ENCODE results near the gene ARFRP1. TPM values are rescaled to one million over a fixed set of nuclear protein-coding genes. Genes with fewer than 3 reads are reported as not detected.
"Not testable (repeated sequence)": the region's sequence is repeated elsewhere in the genome, so short reads cannot be mapped to it uniquely, and the experiment has no call there.

Gene ARFRP1
- total and polyA plus RNA-seq, 5 donors = 38.7 to 49.7 (median 42.1) TPM

- 90% methylated on average over 22 of the region's 22 CpGs for WGBS
- Histone ChIP-seq H3K27ac (ENCODE audit: low read length) (no peak overlapping the region), H3K4me3 (ENCODE audit: low read length) (no peak overlapping the region), H3K9me3 (ENCODE audit: control insufficient read depth, low read length) (no peaks in the 10 kb centered on the region), H3K4me1 (ENCODE audit: control insufficient read depth, insufficient read depth, low read length) (peaks cover 2% of the 10 kb centered on the region), H3K27me3 (ENCODE audit: control insufficient read depth, insufficient read depth) (no peaks in the 10 kb centered on the region)
- ATAC-seq = no peak
- intact Hi-C loops (cut with DNase I) = no loop called here
- peak in 1 of 3 donors; percentile 41 for DNase-seq
Measured at GRCh38 chr20:63664143-63664851, 43.5 kb downstream of the ARFRP1 start.

DNA sequence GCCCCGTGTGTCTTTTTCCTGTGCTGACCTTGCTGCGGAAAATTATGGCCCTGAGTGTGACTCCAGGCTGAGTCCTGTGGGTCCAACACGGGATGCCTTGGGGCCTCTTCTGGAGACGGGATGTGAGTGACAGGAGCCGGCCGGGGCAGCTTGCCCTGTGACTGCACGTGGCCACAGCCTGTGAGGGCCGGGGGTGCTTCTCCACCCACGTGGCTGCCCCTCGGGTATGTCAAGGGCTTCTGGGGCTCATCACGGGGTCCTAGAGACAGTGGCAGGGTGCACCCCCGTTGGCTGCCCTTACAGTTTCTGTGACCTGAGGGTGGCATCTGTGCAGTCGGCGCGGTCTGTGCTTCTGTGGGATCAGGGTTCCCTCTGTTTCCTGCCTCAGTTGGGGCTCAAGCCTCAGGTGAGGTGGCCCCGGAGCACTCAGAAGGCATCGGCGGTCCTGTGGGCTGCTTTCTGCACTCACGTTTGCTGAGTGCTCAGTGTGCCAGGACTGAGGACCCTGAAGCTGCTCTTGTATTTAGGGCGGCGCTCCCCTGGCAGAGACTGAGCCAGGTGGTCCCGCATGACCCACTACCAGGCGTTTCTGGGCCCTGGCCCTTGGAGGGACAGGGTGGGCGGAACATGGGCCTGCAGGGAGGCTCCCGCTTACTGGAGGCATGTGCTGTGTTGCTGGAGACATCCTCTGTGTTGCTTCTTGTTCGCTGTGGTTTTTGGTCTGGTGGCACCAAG is 44.3 kb downstream of the ARFRP1 start:
- 91% methylated on average over 26 of the region's 26 CpGs for WGBS
- DNase-seq (no peak), ATAC-seq (no peak)
- H3K4me3 ChIP-seq (ENCODE audit: low read length) = no peak overlapping the region
- no peaks in the 10 kb centered on the region for H3K27me3 ChIP-seq (ENCODE audit: control insufficient read depth, insufficient read depth)
- H3K4me1 ChIP-seq (ENCODE audit: control insufficient read depth, insufficient read depth, low read length) = peaks cover 6% of the 10 kb centered on the region
- no peak overlapping the region for H3K27ac ChIP-seq (ENCODE audit: low read length)
- intact Hi-C loops (cut with DNase I) = no loop called here
- no peaks in the 10 kb centered on the region for H3K9me3 ChIP-seq (ENCODE audit: control insufficient read depth, low read length)

DNA sequence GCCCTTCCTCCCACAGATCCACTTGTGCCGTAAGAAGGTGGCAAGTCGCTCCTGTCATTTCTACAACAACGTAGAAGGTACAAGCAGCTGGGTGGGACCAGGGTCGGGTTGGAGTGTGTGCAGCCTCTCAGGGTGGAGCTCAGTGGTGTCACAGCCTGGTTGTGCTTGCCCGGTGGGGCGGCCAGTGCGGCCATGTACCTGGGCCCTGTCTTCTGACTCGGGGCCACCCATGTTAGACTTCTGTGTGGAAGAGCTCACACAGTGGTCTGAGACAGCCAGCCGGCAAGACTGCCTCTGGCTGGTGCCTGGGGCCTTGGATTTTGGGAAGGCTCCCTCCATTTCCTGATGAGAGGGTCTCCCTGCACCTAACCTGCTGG is 45.0 kb downstream of the ARFRP1 start:
- ATAC-seq (no peak), DNase-seq (peak in 1 of 3 donors; percentile 31)
- Histone ChIP-seq H3K9me3 (ENCODE audit: control insufficient read depth, low read length) (no peaks in the 10 kb centered on the region), H3K27me3 (ENCODE audit: control insufficient read depth, insufficient read depth) (no peaks in the 10 kb centered on the region), H3K27ac (ENCODE audit: low read length) (no peak overlapping the region), H3K4me1 (ENCODE audit: control insufficient read depth, insufficient read depth, low read length) (peaks cover 6% of the 10 kb centered on the region), H3K4me3 (ENCODE audit: low read length) (no peak overlapping the region)
- 93% methylated on average over 9 of the region's 9 CpGs for WGBS
- intact Hi-C loops (cut with DNase I) = no loop called here

DNA sequence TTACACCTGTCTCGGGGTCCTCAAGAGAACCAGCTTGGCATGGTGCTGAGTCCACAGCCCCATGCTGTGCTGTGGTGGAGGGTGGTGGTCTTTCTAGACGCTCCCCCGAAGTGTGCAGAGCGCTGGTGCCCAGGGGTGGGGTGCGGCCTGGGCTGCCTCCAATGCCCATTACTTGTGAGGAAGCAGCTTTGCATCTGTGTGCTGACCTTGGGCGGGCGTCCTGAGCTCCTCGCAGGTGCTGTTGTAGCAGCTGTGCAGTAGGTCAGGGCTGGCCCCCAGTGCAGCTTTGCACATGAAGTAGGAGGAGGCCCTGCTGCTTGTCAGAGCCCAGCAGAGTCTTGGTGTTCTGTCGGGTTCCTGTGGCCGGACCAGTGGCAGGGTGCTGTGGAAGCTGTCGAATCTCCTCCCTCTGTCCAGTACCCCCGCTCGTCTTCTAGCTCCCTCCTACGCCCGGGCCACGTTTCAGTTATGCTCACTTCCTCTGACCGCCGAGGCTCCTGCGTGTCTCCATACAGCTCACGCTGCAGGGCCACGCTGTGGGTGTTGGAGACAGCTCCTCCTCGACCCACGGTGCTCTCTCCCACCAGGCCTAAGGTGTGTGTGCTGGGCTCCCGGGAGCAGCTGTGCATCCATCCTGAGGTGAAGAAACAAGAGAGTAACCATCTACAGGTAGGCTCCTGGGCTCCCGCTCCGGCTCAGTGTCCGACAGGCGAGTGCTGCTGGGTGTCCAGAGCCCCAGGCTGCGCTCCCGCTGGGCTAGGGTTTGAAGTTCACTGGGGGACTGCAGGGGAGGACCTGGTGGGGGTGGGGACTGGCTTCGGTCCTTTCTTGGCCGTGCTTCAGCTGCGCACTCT is 45.6 kb downstream of the ARFRP1 start:
- H3K4me1 ChIP-seq (ENCODE audit: control insufficient read depth, insufficient read depth, low read length) = peaks cover 6% of the 10 kb centered on the region
- 93% methylated on average over 33 of the region's 33 CpGs for WGBS
- no peaks in the 10 kb centered on the region for H3K27me3 ChIP-seq (ENCODE audit: control insufficient read depth, insufficient read depth)
- H3K9me3 ChIP-seq (ENCODE audit: control insufficient read depth, low read length) = no peaks in the 10 kb centered on the region
- DNase-seq = peak in 1 of 3 donors; percentile 49
- no peak overlapping the region for H3K4me3 ChIP-seq (ENCODE audit: low read length)
- intact Hi-C loops (cut with DNase I) = no loop called here
- H3K27ac ChIP-seq (ENCODE audit: low read length) = no peak overlapping the region
- ATAC-seq = no peak

DNA sequence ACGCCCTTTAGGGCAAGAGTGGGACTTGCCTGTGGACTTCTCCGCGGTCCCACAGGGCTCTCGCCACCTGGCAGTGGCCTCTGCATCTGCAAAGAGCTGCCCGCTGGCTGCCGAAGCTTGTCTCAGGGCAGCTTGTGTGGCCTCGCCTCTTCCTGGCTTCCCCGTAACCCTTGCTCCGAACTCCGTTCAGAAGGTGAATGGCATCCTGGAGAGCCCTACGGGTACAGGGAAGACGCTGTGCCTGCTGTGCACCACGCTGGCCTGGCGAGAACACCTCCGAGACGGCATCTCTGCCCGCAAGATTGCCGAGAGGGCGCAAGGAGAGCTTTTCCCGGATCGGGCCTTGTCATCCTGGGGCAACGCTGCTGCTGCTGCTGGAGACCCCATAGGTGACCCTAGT is 46.7 kb downstream of the ARFRP1 start:
- 95% methylated on average over 22 of the region's 22 CpGs for WGBS
- DNase-seq = peak in 1 of 3 donors; percentile 45
- no peak for ATAC-seq
- H3K27ac ChIP-seq (ENCODE audit: low read length) = no peak overlapping the region
- H3K27me3 ChIP-seq (ENCODE audit: control insufficient read depth, insufficient read depth) = no peaks in the 10 kb centered on the region
- H3K4me3 ChIP-seq (ENCODE audit: low read length) = no peak overlapping the region
- intact Hi-C loops (cut with DNase I) = no loop called here
- no peaks in the 10 kb centered on the region for H3K9me3 ChIP-seq (ENCODE audit: control insufficient read depth, low read length)
- H3K4me1 ChIP-seq (ENCODE audit: control insufficient read depth, insufficient read depth, low read length) = peaks cover 6% of the 10 kb centered on the region

- intact Hi-C loops (cut with DNase I) = no loop called here
- Histone ChIP-seq H3K27ac (ENCODE audit: low read length) (no peak overlapping the region), H3K4me3 (ENCODE audit: low read length) (no peak overlapping the region), H3K27me3 (ENCODE audit: control insufficient read depth, insufficient read depth) (no peaks in the 10 kb centered on the region), H3K9me3 (ENCODE audit: control insufficient read depth, low read length) (no peaks in the 10 kb centered on the region), H3K4me1 (ENCODE audit: control insufficient read depth, insufficient read depth, low read length) (peaks cover 6% of the 10 kb centered on the region)
- no peak for ATAC-seq
- 83% methylated on average over 8 of the region's 8 CpGs for WGBS
- DNase-seq = no peak
Measured at GRCh38 chr20:63660622-63661021, 47.2 kb downstream of the ARFRP1 start.

GRCh38 chr20:63660174-63660573 is 47.6 kb downstream of the ARFRP1 start:
- intact Hi-C loops (cut with DNase I); H3K27me3 ChIP-seq (ENCODE audit: control insufficient read depth, insufficient read depth); H3K9me3 ChIP-seq (ENCODE audit: control insufficient read depth, low read length); DNase-seq; H3K4me1 ChIP-seq (ENCODE audit: control insufficient read depth, insufficient read depth, low read length); ATAC-seq; H3K27ac ChIP-seq (ENCODE audit: low read length); H3K4me3 ChIP-seq (ENCODE audit: low read length): not testable (repeated sequence)
- 86% methylated on average over 10 of the region's 10 CpGs for WGBS

DNA sequence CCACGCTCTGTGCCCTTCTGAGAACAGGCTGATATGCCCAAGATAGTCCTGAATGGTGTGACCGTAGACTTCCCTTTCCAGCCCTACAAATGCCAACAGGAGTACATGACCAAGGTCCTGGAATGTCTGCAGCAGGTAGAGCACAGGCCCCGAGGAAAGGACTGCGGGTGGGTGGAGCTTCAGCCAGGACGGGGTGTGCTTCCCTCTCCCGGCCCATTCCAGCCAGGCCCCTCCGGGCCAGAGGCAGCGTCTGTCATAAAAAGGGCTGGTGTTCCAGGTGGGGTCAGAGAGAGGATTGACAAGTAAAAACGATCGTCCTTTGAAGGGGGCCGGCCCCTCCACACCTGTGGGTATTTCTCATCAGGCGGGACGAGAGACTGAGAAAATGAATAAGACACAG is 48.4 kb downstream of the ARFRP1 start:
- peak overlapping the region; percentile 14 for H3K27ac ChIP-seq (ENCODE audit: low read length)
- WGBS = 65% methylated on average over 13 of the region's 13 CpGs
- no peaks in the 10 kb centered on the region for H3K9me3 ChIP-seq (ENCODE audit: control insufficient read depth, low read length)
- H3K4me3 ChIP-seq (ENCODE audit: low read length) = peak overlapping the region; percentile 80
- ATAC-seq = no peak
- intact Hi-C loops (cut with DNase I) = loop anchor here in 1 of 4 donors (10.0 kb wide), 1 partner anchor 315 kb away; the partner anchor contains the start of gene SAMD10
- H3K27me3 ChIP-seq (ENCODE audit: control insufficient read depth, insufficient read depth) = no peaks in the 10 kb centered on the region
- peaks cover 6% of the 10 kb centered on the region for H3K4me1 ChIP-seq (ENCODE audit: control insufficient read depth, insufficient read depth, low read length)
- peak in 1 of 3 donors; percentile 53 for DNase-seq

DNA sequence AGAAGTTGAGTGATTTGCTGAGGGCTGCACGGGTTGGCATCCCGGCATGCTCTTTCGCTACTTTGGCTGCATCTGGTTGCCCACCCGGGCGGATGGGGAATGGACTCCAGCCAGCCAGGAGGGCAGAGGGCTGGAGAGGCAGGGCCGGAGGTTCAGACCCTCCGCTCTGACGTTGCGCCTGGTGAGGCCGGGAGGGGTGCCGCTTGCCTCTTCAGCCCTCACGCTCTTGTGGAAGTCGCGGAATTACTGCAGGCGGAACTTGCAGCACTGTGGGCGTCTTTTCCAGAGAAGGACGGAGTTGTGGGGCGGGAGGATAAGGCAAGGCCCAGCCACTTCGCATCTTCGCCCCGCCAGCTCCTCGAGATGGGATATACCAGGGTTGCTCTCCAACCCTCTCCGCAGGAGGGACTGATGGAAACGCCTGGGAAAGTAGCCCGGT is 49.0 kb downstream of the ARFRP1 start:
- H3K4me1 ChIP-seq (ENCODE audit: control insufficient read depth, insufficient read depth, low read length) = peaks cover 6% of the 10 kb centered on the region
- WGBS = 1% methylated on average over 25 of the region's 25 CpGs
- DNase-seq = peak in 2 of 3 donors; percentile 58 to 81
- H3K9me3 ChIP-seq (ENCODE audit: control insufficient read depth, low read length) = no peaks in the 10 kb centered on the region
- H3K4me3 ChIP-seq (ENCODE audit: low read length) = peak overlapping the region; percentile 80
- peak; percentile 42 to 51 for ATAC-seq
- H3K27ac ChIP-seq (ENCODE audit: low read length) = peak overlapping the region; percentile 76
- no peaks in the 10 kb centered on the region for H3K27me3 ChIP-seq (ENCODE audit: control insufficient read depth, insufficient read depth)
- intact Hi-C loops (cut with DNase I) = loop anchor here in 1 of 4 donors (10.0 kb wide), 1 partner anchor 316 kb away; the partner anchor contains the start of gene SAMD10

DNA sequence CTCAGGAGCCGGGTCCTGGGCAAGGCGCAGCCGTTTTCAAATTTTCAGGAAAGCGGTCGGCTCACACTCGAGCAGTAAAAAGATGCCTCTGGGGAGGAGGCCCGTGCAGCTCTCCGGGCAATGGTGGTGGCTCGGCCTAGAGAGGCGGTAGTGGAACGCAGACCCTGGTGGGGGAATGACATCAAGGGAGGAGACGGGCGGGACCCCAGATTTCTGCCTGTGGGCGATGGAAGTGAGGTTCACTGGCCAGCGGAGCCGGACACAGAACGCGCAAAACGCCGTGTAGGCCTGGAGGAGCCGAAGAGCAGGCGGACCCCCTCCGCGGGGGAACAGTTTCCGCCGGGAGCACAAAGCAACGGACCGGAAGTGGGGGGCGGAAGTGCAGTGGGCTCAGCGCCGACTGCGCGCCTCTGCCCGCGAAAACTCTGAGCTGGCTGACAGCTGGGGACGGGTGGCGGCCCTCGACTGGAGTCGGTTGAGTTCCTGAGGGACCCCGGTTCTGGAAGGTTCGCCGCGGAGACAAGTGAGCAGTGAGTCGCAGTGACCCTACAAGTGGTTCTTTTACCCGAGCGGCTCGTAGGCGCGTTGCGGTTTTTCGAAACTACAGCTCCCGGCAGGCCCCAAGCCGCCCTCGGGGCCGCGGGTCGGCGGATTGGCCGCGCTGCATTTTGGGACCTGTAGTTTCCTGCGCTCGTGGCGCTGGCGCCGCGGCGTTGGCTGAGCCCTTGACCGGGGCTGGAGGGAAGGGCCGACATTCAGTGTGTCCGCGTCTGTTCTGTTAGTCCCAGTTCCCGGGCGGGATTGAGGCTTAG is 49.6 kb downstream of the ARFRP1 start, which contains the start of gene RTEL1:
Gene RTEL1, plus strand, starts transcription at position 376 of the 812 bp plus-strand sequence. CDS start 1,091 bp downstream, outside the sequence.
- WGBS = 2% methylated on average over 73 of the region's 73 CpGs
- DNase-seq (peak; percentile 94 to 98 (median 97)), ATAC-seq (peak; percentile 96)
- Histone ChIP-seq H3K9me3 (ENCODE audit: control insufficient read depth, low read length) (no peaks in the 10 kb centered on the region), H3K4me3 (ENCODE audit: low read length) (peak within 1 kb of the TSS; percentile 80), H3K27me3 (ENCODE audit: control insufficient read depth, insufficient read depth) (no peaks in the 10 kb centered on the region), H3K27ac (ENCODE audit: low read length) (peak within 1 kb of the TSS; percentile 76), H3K4me1 (ENCODE audit: control insufficient read depth, insufficient read depth, low read length) (peaks cover 6% of the 10 kb centered on the region)
- intact Hi-C loops (cut with DNase I) = loop anchor here in 1 of 4 donors (10.0 kb wide), 1 partner anchor 317 kb away; the partner anchor contains the start of gene SAMD10

Data from right cardiac atrium (tissue), 5 donors.